HG03097 (cell line): ENCODE measurements around the gene ZNF217.
"Not testable (repeated sequence)": the region's sequence is repeated elsewhere in the genome, so short reads cannot be mapped to it uniquely, and the experiment has no call there.

Experiments used
- ATAC-seq: cut with Tn5 transposase; IDR thresholded peaks from one replicate; pipeline ENCODE4 v1.9.1; 2021; ENCODE audit not compliant: unreplicated experiment, low FRiP score

ZNF217 gene

DNA sequence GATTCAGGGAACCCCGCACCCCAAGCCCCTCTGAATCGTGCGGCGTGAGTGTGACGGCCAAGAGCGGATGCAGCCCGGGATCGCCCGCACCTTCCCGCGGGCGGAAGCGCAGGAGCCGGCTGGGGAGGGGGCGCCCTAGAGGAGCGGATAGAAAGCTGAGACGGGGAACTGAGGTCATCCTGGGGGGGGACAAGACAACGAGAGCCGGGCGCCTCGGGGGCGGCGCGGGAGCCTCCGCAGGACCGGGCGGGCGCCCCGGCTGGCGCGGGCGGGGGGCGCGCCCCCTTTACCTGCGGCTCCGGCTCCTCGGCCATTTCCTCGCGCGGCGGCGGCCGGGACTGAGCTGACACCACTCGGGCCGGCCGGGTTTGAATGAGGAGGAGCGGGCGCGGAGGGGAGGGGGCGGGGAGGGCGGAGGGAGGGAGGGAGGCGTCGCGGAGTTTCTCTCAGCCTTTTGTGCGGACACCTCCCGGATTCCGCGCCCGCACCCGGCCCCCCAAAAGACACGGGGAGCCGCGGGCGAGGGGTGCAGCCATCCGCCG is at the start of gene ZNF217:
ZNF217 (minus strand) TSS at position 374 of the 542 bp plus-strand sequence. CDS start 11,013 bp downstream, outside the sequence.
- not testable (repeated sequence) for ATAC-seq

DNA sequence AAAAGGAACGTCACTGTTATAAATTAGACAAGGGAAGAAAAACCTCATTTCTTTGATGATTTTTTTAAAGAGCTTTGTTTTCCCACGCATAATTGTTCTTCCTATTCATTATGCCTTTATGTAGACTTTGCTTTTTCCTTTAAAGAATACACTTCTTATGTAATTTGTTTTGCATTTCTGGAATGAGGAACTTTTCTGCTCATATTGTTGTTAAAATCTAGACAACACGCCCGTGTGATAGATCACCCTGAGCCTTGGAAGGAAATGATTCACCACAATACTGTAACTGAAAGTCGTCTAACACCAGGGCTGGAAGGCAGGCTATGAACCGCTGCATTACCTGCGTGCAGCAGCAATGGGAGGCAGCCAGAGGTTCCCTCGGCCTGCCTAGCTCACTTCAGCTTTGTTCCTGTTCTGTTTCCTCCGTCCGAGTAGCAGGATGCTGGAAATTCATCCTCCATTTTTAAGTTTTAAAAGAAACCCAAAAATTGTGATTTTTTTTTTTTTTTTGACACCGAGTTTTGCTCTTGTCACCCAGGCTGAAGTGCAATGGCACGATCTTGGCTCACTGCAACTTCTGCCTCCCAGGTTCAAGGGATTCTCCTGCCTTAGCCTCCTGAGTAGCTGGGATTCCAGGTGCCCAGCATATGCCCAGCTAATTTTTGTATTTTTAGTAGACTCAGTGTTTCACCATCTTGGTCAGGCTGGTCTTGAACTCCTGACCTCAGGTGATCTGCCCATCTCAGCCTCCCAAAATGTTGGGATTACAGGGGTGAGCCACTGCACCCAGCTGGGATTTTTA is 49.6 kb upstream of the ZNF217 start:
- peak; percentile 92 for ATAC-seq

DNA sequence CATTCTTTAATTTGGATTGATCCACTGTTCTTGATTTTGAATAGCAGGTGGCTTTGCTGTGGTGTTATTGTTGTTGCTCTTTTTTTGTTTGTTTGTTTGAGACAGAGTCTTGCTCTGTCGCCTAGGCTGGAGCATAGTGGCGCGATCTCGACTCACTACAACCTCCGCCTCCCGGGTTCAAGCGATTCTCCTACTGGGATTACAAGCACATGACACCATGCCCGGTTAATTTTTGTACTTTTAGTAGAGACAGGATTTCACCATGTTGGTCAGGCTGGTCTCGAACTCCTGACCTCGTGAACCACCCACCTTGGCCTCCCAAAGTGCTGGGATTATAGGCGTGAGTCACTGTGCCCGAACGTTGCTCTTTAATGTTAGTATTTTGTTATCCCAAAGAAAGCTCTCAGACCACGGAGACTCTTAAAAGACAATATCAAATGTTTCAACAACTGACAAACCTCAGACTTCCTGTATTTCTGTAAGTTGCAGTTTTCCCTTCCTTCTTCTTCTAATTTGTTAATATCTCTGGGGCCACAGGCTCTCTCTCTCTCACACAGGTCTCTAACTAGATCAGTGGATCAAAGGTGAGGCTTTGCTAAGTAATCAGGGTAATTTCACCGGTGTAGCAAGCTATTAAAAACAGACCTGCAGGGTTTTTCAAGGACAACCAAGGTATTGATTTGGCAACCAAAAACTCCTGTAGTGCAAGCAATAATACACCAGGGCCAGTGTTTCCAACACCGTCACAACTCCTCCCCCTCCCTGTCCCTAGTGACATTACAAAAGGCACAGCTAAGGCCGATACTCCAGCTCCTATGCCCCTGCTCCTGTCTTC is 48.8 kb upstream of the ZNF217 start:
- ATAC-seq = peak; percentile 46

DNA sequence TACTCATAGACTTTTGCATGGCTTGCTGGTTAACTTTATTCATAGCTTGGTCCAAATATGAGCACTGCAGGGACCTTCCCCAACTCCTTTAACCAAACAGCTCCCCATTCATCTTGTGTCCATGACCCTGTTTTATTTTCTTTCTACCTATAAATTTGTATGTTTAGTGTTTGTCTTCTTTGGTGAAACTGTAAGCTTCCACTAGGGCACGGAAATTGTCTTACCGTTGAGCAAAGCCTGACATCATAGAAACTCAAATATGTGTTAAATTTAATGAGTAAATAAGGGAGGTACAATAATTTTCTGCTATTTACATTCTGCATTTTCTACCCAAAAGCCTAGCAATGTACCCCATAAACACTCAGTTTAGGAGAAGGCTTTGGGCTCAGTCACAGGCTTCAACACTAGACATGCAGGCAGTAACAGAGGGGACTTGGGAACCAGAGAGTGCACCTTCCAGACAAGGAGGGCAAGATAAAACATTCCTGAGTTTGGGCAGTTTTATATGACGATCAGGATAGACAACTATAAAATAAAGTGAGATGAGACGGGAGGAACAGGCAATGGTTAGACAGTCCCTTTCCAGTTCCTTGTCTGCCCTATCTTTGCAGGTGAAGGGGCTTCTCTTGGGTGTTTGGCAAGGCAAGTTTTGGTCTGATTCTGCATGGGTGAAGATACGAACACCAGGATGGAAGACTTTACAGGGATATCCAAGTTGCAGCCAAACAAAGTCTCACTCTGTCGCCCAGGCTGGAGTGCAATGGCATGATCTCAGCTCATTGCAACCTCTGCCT is 46.2 kb upstream of the ZNF217 start:
- no peak for ATAC-seq

DNA sequence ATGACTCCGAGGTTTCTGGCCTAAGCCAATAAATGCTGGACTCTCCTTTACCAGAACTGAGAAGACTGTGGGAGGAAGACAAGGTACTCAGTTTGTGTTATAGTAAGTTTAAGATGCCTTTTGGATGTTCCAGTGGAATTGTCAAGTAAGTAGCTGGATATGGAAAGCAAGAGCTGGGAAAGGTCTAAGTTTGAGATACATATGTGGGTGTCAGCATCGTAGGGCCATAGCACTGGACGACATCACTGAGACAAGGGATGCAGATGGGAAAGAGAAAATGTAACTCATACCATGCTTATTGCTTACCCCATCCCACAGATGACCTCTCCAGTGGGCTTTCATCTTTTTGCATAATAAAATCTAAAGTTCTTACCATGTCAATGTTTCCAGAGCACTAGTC is 45.5 kb upstream of the ZNF217 start:
- no peak for ATAC-seq

DNA sequence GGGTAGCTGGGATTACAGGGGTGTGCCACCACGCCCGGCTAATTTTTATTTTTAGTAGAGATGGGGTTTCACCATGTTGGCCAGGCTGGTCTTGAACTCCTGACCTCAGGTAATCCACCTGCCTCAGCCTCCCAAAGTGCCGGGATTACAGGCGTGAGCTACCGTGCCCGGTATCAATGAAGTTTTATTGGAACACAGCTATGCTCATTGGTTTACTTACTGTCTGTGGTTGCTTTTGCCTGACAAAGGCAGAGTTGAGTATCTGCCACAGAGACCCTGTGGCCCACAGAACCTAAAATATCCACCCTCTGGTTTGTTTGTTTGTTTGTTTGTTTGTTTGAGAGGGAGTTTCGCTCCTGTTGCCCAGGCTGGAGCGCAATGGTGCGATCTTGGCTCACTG is 43.7 kb upstream of the ZNF217 start:
- ATAC-seq = not testable (repeated sequence)

DNA sequence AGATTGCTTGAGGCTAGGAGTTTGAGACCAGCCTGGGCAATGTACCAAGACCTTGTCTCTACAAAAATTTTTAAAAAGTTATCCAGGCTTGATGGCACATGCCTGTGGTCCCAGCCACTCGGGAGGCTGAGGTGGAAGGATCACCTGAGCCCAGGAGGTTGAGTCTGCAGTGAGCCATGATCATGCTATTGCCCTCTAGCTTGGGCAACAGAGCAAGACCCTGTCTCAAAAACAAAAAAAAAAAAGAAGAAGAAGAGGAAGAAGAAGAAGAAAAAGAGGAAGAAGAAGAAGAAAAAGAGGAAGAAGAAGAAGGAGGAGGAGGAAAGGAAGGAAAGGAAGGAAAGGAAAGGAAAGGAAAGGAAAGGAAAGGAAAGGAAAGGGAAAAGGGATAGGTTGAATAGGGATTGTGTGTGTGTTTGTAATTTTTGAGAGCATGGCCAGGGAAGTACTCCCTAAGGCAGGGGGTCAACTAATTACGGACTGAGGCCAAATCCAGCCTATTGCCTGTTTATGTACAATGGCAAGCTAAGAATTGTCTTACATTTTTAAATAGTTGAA is 43.0 kb upstream of the ZNF217 start:
- no peak for ATAC-seq

DNA sequence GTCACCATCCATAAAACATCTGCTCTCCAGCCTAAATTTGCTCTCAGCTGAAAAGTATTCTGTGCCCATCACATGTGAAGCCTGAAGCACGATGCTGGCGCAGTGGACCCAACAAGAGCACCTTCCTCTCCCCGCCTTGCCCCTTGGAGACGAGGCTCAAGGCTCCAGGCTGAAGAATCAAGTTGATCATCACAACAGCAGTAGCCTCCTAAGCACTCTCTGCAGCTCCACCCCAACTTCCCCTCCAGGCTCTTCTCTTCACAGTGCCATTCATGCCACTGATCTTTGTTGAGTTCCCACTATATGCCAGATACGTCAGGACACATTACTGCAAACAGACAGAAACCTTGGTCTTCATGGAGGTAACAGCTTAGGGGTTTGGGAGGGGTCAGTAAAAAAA is 41.6 kb upstream of the ZNF217 start:
- ATAC-seq = no peak

DNA sequence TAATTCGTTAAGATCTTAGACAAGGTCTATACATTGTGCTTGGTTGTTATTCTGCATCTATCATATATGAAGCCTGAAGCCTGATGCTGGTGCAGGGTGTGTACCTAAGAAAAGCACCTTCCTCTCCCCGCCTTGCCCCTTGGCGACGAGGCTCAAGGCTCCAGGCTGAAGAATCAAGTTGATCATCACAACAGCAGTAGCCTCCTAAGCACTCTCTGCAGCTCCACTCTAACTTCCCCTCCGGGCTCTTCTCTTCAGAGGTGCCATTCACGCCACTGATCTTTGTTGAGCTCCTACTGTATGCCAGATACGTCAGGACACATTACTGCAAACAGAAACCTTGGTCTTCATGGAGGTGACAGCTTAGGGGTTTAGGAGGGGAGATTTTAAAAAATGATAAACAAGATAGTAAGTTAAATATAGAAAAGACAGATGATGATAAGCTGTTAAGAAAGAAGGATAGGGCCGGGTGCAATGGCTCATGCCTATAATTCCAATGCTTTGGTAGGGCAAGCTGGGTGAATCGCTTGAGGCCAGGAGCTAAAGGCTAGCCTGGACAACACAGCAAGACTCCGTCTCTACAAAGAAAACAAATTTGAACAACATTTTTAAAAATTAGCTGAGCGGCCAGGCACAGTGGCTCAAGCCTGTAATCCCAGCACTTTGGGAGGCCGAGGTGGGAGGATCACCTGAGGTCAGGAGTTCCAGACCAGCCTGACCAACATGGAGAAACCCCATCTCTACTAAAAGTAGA is 38.4 kb upstream of the ZNF217 start:
- no peak for ATAC-seq

DNA sequence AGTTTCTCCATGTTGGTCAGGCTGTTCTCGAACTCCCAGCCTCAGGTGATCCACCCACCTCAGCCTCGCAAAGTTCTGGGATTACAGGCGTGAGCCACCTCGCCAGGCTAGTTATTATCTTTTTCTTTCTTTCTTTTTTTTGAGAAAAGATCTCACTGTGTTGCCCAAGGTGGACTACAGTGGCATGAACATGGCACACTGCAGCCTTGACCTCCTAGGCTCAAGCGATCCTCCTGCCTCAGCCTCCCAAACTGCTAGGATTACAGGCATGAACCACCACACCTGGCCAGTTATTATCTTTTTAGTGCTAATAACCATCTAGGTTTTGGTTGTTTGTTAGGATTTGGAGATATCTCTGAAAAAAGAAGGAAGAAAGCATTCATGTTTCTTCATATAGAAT is 35.8 kb upstream of the ZNF217 start:
- ATAC-seq = no peak

DNA sequence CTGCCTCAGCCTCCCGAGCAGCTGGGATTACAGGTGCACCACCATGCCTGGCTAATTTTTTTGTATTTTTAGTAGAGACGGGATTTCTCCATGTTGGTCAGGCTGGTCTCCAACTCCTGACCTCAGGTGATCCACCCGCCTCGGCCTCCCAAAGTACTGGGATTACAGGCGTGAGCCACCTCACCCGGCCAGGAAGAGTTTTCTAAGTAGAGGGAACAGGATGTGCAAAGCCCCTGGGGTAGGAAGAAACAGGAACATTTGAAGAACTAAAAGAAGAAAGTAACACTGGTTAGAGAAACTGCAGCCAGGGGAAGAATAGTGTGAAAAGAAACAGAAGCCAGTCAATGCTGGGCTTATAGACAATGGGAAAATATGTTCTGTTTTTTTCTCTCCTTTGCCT is 35.1 kb upstream of the ZNF217 start:
- not testable (repeated sequence) for ATAC-seq

DNA sequence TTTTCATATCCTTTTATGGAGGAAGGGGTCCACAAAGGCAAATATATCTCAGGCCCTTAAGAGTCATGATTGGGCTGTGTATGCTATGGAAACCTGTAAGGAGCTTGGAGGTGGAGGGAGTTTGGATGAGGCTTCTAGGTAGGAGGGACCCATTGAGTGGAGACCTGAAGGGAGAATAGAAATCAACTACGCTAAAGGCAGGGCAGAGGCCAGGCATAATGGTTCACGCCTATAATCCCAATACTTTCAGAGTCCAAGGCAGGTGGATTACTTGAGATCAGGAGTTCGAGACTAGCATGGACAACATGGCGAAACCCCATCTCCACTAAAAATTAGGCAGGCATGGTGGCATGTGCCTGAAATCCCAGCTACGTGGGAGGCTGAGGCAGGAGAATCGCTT is 34.4 kb upstream of the ZNF217 start:
- ATAC-seq = no peak

DNA sequence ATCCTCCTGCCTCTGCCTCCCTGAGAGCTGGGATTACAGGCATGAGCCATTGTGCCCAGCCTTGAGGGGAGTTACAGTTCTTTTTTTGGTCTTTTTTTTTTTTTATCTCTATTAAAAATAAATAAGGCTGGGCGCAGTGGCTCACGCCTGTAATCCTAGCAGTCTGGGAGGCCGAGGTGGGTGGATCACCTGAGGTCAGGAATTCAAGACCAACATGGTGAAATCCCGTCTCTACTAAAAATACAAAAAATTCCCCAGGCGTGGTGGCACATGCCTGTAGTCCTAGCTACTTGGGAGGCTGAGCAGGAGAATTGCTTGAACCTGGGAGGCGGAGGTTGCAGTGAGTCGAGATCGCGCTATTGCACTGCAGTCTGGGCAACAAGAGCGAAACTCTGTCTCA is 33.4 kb upstream of the ZNF217 start:
- not testable (repeated sequence) for ATAC-seq

DNA sequence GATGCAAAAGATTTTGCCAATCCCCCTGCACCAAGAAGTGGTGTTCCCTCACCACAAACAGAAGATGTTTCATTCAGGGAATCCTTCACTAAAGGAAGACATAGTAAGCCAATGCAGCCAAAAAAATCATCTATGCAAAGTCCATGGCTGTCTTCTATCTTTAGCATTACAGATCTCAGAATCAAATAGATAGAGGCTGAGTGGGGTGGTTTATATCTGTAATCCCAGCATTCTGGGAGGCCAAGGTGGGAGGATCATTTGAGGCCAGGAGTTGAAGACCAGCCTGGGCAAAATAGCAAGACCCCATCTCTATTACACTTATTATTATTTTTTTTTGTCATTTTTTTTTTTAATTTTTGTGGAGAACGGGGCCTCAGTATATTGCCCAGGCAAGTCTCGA is 32.9 kb upstream of the ZNF217 start:
- ATAC-seq = no peak

DNA sequence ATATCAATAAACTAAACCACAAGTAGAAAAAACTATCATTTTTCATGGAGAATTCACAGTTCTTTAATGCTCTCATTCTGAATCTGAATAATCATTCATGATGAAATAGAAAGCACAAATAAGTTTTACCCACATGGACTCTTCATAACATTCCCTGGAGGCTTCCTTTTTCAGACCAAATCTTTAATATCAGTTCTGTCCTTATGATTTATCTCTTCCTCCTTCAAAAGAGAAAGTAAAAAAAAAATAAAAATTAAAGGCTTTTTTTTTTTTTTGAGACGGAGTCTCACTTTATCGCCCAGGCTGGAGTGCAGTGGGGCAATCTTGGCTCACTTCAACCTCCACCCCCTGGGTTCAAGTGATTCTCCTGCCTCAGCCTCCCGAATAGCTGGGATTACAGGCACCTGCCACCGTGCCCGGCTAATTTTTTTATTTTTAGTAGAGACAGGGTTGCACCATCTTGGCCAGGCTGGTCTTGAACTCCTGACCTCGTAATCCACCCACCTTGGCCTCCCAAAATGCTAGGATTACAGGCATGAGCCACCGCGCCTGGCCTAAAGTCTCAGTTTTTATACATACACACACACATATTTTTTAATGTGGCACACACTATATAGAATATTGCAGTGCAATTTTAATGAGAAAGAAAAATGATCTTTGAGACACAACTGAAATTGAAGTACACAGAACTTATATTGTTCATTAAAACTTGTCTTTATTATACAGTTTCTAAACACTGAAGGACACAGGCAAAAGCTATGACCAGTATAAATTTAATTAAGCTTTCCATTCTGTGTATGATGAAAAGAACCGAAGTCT is 31.9 kb upstream of the ZNF217 start:
- ATAC-seq = no peak

DNA sequence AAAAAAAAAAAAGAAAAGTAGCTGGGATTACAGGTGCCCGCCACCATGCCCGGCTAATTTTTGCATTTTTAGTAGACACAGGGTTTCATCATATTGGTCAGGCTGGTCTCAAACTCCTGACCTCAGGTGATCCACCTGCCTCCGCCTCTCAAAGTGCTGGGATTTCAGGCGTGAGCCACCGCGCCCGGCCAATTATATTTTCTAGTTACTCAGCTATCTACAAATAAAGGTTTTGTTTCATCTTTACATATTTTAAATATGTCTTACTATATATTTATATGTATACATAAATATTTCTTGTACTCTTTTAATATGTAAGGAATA is 31.2 kb upstream of the ZNF217 start:
- ATAC-seq = not testable (repeated sequence)

DNA sequence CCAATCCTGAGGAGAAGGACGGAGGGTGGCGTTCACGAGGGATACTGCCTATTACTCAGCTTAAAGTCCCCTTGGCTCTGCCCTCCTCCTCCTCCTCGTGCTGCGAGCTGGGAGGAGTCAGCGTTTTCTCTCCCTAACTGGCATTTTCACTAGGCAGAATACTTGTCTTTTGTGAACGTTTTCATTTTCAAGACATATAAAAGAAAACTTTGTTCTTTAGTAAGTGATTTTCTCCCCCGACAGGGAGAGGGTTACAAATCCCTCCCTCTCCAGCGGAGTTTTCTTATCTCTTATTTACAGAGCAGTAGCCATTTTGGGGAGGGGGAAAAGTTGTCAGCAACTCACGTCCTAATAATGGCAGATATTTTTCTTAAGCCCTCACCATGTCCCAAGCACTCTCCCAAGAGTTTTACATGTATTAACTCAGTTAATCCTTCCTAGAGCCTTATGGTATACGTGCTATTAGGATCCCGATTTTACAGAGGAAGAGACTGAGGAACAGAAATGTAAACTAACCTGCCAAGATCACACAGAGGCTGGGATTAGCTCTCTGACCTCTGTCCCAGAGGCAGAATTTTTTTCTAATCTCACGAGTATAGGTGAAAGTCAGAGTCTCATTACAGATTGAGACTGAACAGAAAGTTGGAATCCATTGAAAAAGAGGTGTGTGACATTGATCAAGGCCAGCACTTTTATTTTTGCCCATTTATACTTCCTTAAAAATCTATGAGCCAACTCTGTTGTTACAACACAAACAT is 30.0 kb upstream of the ZNF217 start:
- ATAC-seq = no peak

DNA sequence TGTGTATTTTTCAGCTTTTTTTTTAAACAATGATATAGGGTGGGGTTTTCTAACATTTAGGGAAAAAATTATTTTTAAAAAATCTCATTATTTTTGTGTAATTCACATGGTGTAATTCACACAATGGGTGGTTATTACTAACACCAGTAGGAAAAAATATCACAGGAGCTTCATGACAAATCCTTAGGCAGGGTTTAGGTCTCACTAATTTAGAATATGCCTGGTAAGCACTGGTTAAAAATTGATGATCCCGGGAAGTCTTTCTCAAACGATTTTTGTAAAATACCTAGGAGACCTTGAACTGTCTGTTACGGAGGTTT is 29.5 kb upstream of the ZNF217 start:
- no peak for ATAC-seq
